ENCODE measurements around the gene ZNF407.

The ZNF407 gene

DNA sequence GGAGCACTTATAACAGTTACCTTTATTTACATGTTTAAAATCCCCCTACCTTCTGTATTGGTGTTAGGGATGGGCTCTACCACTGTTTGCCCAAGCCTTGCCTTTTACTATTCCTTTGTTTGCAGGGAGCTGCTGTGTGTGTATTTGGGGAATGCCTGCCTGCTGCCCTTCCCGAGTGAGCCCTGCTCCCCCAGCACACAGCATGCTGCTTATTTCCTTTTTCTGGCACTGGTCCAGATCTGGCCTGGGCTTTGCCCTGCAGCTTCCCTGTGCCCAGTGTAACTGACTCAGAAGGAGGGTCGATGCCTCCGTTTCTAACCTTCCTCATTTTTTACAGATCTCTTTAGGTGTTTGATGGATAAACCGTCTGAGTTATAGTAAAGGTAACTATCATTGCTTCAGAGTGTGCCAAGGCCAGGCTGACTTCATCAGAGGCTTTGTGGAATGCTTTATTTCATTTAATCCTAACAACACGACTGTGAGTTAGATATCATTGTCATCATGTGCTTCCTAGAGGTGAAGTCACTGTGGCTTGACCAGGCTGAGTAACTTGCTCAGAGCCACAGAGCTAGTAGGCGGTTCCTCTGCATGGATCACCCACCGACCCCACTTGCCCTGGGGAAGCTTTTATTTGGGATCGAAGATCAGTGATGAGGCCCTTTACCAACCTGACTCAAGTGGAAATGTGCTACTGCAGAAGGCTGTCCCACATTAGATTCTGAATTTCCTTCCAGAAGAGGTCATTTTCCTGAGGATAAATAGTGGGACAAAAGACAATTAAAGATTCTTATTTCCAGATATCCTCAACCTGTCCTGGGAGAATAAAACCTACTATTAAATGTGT lies 238.8 kb downstream of the ZNF407 start:
- Histone ChIP-seq H3K4me3 (ENCODE audit: low read length) (no peak overlapping the region), H2BK5ac (ENCODE audit: low read length) (no peak overlapping the region), H3K27ac (ENCODE audit: low read depth, low read length) (no peak overlapping the region), H3K79me1 (ENCODE audit: low read length) (no peaks in the 10 kb centered on the region), H3K56ac (ENCODE audit: low read length) (no peak overlapping the region), H3K18ac (ENCODE audit: low read length) (peak overlapping the region; percentile 3), H3K27me3 (ENCODE audit: insufficient read depth, low read length, poor library complexity) (no peaks in the 10 kb centered on the region), H3K23ac (ENCODE audit: low read length) (no peak overlapping the region), H4K5ac (ENCODE audit: low read length) (no peak overlapping the region), H2BK15ac (replicated peaks; ENCODE audit: low read depth) (no peak overlapping the region), H2BK120ac (ENCODE audit: low read depth, low read length) (no peak overlapping the region), H3K79me2 (ENCODE audit: control insufficient read depth, insufficient read depth, low read length) (no peaks in the 10 kb centered on the region), H4K8ac (ENCODE audit: low read depth, low read length) (peak overlapping the region; percentile 13), H3K36me3 (ENCODE audit: control insufficient read depth, insufficient read depth, low read length) (no peaks in the 10 kb centered on the region), H3K4me1 (ENCODE audit: control insufficient read depth, low read depth, low read length) (peaks cover 2% of the 10 kb centered on the region), H3K4me2 (ENCODE audit: low read length) (no peak overlapping the region), H3K4ac (ENCODE audit: low read depth, low read length) (no peak overlapping the region), H2AK5ac (ENCODE audit: low read length) (no peak overlapping the region), H3K9ac (ENCODE audit: low read length) (no peak overlapping the region)
- no peak for DNase-seq
- no CpG with 5 or more reads among the region's 8 CpGs for WGBS (ENCODE audit: extremely low coverage, insufficient coverage, low lambda C conversion rate)

DNA sequence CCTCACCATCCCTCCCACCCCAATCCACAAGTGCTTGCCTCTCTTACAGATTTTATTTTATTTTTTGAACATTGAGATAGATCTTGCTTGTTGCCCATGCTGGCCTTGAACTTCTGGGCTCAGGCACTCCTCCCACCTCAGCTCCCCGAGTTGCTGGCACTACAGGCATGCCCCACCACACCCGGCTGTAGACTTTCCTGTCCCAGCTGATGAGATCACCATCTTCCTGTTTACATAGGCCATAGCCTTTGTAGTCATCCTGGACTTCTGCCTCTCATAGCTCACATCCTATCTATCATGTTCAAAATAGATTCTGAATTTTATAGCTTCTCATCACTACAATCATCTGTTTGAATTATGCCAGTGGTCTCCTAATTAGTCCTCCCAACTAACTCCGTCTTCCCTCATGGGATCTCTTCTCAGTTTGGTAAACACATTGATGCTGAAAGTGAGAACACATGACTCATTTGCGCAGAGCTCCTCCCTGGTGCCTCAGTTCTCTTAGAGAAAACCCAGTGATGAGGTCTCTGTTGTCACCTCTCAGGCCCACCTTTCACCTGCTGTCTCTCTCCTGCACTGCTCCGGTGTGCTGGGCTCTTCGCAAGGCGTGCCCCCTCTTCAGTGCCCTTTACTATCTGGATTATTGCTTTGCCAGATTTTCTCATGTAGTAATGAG lies 243.0 kb downstream of the ZNF407 start:
- peak; percentile 18 for DNase-seq
- WGBS (ENCODE audit: extremely low coverage, insufficient coverage, low lambda C conversion rate), result no CpG with 5 or more reads among the region's 7 CpGs
- Histone ChIP-seq H4K8ac (ENCODE audit: low read depth, low read length) (no peak overlapping the region), H3K4me3 (ENCODE audit: low read length) (no peak overlapping the region), H2BK15ac (replicated peaks; ENCODE audit: low read depth) (no peak overlapping the region), H4K5ac (ENCODE audit: low read length) (no peak overlapping the region), H2AK5ac (ENCODE audit: low read length) (no peak overlapping the region), H2BK5ac (ENCODE audit: low read length) (no peak overlapping the region), H3K4me2 (ENCODE audit: low read length) (no peak overlapping the region), H3K23ac (ENCODE audit: low read length) (no peak overlapping the region), H3K4me1 (ENCODE audit: control insufficient read depth, low read depth, low read length) (no peaks in the 10 kb centered on the region), H3K56ac (ENCODE audit: low read length) (no peak overlapping the region), H3K9ac (ENCODE audit: low read length) (no peak overlapping the region), H3K4ac (ENCODE audit: low read depth, low read length) (no peak overlapping the region), H3K18ac (ENCODE audit: low read length) (no peak overlapping the region), H3K36me3 (ENCODE audit: control insufficient read depth, insufficient read depth, low read length) (no peaks in the 10 kb centered on the region), H3K27ac (ENCODE audit: low read depth, low read length) (no peak overlapping the region), H2BK120ac (ENCODE audit: low read depth, low read length) (no peak overlapping the region), H3K27me3 (ENCODE audit: insufficient read depth, low read length, poor library complexity) (no peaks in the 10 kb centered on the region), H3K79me2 (ENCODE audit: control insufficient read depth, insufficient read depth, low read length) (no peaks in the 10 kb centered on the region), H3K79me1 (ENCODE audit: low read length) (no peaks in the 10 kb centered on the region)

DNA sequence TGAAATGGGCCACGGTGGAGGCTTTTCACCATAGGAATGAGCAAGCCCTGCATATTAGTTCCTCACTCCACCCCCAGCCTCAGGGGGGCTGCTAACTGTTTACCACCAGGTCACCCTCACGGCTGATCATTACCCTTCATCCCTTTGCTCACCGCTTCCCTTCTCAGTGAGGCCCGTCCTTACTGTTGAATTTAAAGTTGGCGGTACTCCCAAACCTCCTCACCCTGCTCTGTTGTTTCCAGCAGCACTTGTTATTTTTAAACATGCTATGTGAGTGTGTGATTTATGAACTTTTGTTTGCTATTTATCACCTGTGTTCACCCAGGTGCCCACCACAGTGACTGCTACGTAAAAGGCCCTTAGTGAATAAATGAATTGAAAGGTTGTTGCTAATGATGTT lies 243.6 kb downstream of the ZNF407 start:
- Histone ChIP-seq H3K79me1 (ENCODE audit: low read length) (no peaks in the 10 kb centered on the region), H2AK5ac (ENCODE audit: low read length) (no peak overlapping the region), H2BK120ac (ENCODE audit: low read depth, low read length) (no peak overlapping the region), H3K36me3 (ENCODE audit: control insufficient read depth, insufficient read depth, low read length) (no peaks in the 10 kb centered on the region), H4K8ac (ENCODE audit: low read depth, low read length) (no peak overlapping the region), H3K27me3 (ENCODE audit: insufficient read depth, low read length, poor library complexity) (no peaks in the 10 kb centered on the region), H3K23ac (ENCODE audit: low read length) (no peak overlapping the region), H3K4me1 (ENCODE audit: control insufficient read depth, low read depth, low read length) (no peaks in the 10 kb centered on the region), H3K18ac (ENCODE audit: low read length) (peak overlapping the region; percentile 22), H3K27ac (ENCODE audit: low read depth, low read length) (no peak overlapping the region), H3K4me3 (ENCODE audit: low read length) (no peak overlapping the region), H2BK15ac (replicated peaks; ENCODE audit: low read depth) (no peak overlapping the region), H2BK5ac (ENCODE audit: low read length) (no peak overlapping the region), H3K79me2 (ENCODE audit: control insufficient read depth, insufficient read depth, low read length) (no peaks in the 10 kb centered on the region), H3K56ac (ENCODE audit: low read length) (no peak overlapping the region), H3K4me2 (ENCODE audit: low read length) (no peak overlapping the region), H3K9ac (ENCODE audit: low read length) (no peak overlapping the region), H3K4ac (ENCODE audit: low read depth, low read length) (no peak overlapping the region), H4K5ac (ENCODE audit: low read length) (no peak overlapping the region)
- DNase-seq, result no peak
- WGBS (ENCODE audit: extremely low coverage, insufficient coverage, low lambda C conversion rate), result no CpG with 5 or more reads among the region's 6 CpGs

DNA sequence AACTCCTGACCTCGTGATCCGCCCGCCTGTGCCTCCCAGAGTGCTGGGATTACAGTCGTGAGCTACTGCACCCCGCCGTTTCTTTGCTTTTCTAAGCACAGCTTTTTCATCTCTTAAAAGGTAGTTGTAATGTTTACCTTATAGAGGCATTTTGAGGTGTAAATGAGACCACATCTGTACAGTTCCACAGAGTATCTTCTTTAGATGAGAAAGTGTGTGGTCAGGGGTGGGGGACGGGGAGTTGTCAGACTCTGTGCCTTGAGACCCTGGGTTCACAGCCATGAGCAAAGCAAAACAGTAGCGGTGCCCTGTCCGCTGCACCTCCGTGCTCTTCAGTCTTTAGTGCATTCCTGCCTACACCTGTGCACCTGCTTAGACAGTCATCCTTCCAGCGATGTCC lies 251.6 kb downstream of the ZNF407 start:
- Histone ChIP-seq H2BK5ac (ENCODE audit: low read length) (no peak overlapping the region), H3K36me3 (ENCODE audit: control insufficient read depth, insufficient read depth, low read length) (no peaks in the 10 kb centered on the region), H3K27me3 (ENCODE audit: insufficient read depth, low read length, poor library complexity) (no peaks in the 10 kb centered on the region), H3K4me1 (ENCODE audit: control insufficient read depth, low read depth, low read length) (no peaks in the 10 kb centered on the region), H3K4ac (ENCODE audit: low read depth, low read length) (no peak overlapping the region), H3K4me2 (ENCODE audit: low read length) (no peak overlapping the region), H3K9ac (ENCODE audit: low read length) (no peak overlapping the region), H3K23ac (ENCODE audit: low read length) (no peak overlapping the region), H3K56ac (ENCODE audit: low read length) (no peak overlapping the region), H3K27ac (ENCODE audit: low read depth, low read length) (no peak overlapping the region), H3K79me2 (ENCODE audit: control insufficient read depth, insufficient read depth, low read length) (no peaks in the 10 kb centered on the region), H4K8ac (ENCODE audit: low read depth, low read length) (no peak overlapping the region), H3K18ac (ENCODE audit: low read length) (no peak overlapping the region), H2AK5ac (ENCODE audit: low read length) (no peak overlapping the region), H2BK15ac (replicated peaks; ENCODE audit: low read depth) (no peak overlapping the region), H2BK120ac (ENCODE audit: low read depth, low read length) (no peak overlapping the region), H3K79me1 (ENCODE audit: low read length) (no peaks in the 10 kb centered on the region), H4K5ac (ENCODE audit: low read length) (no peak overlapping the region), H3K4me3 (ENCODE audit: low read length) (no peak overlapping the region)
- DNase-seq, result no peak
- WGBS (ENCODE audit: extremely low coverage, insufficient coverage, low lambda C conversion rate), result no CpG with 5 or more reads among the region's 11 CpGs

DNA sequence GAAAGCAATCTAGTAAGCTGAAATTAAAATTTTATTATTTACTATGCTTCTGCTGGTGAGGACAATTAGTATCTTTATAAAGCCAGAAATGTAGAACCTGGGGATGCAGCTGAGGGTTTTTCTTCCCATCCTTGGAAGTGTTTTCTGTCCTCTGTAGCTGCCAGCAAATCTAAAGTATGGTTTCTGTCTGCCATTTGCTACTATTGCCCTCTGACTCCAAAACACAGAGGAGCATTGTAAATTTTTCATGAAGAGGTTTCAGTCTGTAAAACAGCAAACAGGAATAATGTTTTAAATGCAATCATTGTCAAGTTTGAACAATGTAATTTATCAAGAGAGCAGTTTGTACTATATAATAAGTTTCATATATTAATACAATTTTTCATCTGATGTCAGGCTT lies 258.8 kb downstream of the ZNF407 start:
- Histone ChIP-seq H3K18ac (ENCODE audit: low read length) (no peak overlapping the region), H3K27ac (ENCODE audit: low read depth, low read length) (no peak overlapping the region), H4K8ac (ENCODE audit: low read depth, low read length) (no peak overlapping the region), H3K9ac (ENCODE audit: low read length) (no peak overlapping the region), H3K79me1 (ENCODE audit: low read length) (no peaks in the 10 kb centered on the region), H4K5ac (ENCODE audit: low read length) (no peak overlapping the region), H3K4ac (ENCODE audit: low read depth, low read length) (no peak overlapping the region), H3K79me2 (ENCODE audit: control insufficient read depth, insufficient read depth, low read length) (no peaks in the 10 kb centered on the region), H3K4me1 (ENCODE audit: control insufficient read depth, low read depth, low read length) (no peaks in the 10 kb centered on the region), H2BK5ac (ENCODE audit: low read length) (no peak overlapping the region), H3K23ac (ENCODE audit: low read length) (no peak overlapping the region), H3K56ac (ENCODE audit: low read length) (no peak overlapping the region), H2AK5ac (ENCODE audit: low read length) (no peak overlapping the region), H3K4me2 (ENCODE audit: low read length) (no peak overlapping the region), H3K27me3 (ENCODE audit: insufficient read depth, low read length, poor library complexity) (no peaks in the 10 kb centered on the region), H3K36me3 (ENCODE audit: control insufficient read depth, insufficient read depth, low read length) (no peaks in the 10 kb centered on the region), H3K4me3 (ENCODE audit: low read length) (no peak overlapping the region), H2BK15ac (replicated peaks; ENCODE audit: low read depth) (no peak overlapping the region), H2BK120ac (ENCODE audit: low read depth, low read length) (no peak overlapping the region)
- no peak for DNase-seq
